HUDEP-2 (cell line): ENCODE measurements around the gene ZSWIM1.

Experiments
- DNase-seq, 76 experiments: peaks; one replicate each; lab custom pipeline; 2025; ENCODE audit not compliant: unreplicated experiment in 76 of 76; lab: John Stamatoyannopoulos, UW

Gene ZSWIM1

DNA sequence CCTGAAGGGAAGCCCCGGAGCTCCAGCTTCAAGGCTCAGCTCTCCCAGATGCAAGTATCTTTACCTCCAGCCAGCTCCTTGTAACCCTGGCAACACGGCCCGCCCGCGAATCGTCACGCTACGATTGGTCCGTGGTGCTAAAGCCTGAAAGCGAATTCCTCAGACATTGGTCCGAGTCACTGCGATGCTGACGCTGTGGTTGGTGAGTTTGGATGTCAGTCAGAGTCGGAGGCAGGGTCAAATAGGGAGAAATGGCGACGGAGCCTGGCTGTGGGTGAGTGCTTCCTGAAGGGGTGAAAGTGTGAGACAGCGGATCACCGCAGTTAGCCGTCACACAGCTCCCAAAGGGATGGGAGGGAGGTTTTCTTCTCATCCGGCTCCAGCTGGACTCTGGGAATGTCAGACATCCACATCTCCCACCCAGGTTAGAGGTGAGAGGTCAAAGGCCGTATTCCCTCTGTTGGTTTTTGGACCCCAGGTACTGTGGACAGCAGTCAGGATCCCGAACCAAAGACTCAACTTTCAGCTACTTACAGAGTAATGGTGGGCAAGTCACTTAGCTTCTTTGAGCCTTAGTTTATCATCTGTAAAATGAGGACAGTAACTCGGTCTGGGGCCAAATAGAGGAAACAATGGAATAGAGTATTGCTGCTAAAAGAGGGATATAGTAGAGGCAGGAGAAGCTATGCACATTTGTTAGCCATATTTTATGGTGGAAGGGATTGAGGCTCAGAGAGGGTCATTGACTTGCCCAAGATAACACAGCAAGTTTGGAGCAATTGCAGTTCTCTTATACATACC lies at the start of gene ZSWIM1:
Gene ZSWIM1, plus strand, starts transcription at position 240 of the 801 bp plus-strand sequence. CDS start 1,366 bp downstream, outside the sequence.
- peak; percentile 41 to 100 (median 97) for DNase-seq

DNA sequence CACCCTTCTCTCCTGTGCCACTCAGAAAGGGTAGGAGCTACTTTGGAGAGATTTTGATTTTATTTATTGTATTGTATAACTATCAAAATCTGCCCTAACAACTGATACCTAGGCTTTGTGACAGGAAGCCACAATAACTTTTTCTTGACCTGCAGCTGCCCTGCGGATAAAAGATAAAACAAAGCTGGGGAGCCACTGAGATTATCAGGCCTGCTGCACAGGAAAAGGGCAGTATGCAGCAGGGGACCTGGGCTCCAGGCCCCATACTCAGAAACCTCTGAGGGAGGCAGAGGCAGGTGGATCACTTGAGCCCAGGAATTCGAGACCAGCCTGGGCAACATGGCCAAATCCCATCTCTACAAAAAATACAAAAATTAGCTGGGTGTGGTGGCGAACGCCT lies 48.4 kb upstream of the ZSWIM1 start:
- no peak for DNase-seq

DNA sequence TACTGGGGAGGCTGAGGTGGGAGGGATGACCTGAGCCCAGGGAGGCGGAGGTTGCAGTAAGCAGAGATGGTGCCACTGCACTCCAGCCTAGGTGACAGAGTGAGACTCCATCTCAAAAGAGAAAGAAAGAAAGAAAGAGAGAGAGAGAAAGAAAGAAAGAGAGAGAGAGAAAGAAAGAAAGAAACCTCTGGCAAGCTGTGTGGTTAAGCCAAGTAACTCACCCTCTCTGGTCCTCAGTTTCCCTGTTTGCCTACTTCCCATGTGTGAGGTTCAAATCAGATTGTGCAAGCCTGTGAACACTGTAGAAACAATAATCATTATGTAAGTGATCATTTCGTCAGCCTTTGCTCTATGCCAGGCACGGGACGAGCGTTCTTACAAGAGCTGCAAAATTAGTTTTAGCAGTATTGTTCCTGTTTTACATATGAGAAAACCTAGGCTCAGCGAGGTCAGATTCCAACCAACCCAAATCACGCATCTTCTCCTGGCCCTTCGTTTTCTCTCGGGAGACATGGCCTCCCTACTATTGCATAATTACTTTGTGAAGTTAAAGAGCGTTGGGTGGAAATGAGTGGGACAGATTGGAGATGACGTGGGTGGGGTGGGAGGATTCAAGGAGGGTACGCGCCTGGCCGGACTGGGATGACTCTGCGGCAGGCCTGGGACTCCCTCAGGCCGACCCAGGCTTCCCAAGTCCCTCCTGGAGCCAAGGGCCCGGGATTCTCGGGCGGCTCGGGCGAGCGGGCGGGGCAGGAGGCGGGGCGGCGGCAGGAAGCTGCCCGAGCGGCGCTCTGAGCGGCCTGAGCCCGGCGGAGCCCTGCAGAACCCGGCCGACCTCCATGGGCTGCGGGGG lies 47.8 kb upstream of the ZSWIM1 start, which contains the start of gene SNX21:
Gene SNX21, plus strand, starts transcription at position 770 of the 853 bp plus-strand sequence. CDS start 121 bp downstream, outside the sequence.
- DNase-seq, result no peak

DNA sequence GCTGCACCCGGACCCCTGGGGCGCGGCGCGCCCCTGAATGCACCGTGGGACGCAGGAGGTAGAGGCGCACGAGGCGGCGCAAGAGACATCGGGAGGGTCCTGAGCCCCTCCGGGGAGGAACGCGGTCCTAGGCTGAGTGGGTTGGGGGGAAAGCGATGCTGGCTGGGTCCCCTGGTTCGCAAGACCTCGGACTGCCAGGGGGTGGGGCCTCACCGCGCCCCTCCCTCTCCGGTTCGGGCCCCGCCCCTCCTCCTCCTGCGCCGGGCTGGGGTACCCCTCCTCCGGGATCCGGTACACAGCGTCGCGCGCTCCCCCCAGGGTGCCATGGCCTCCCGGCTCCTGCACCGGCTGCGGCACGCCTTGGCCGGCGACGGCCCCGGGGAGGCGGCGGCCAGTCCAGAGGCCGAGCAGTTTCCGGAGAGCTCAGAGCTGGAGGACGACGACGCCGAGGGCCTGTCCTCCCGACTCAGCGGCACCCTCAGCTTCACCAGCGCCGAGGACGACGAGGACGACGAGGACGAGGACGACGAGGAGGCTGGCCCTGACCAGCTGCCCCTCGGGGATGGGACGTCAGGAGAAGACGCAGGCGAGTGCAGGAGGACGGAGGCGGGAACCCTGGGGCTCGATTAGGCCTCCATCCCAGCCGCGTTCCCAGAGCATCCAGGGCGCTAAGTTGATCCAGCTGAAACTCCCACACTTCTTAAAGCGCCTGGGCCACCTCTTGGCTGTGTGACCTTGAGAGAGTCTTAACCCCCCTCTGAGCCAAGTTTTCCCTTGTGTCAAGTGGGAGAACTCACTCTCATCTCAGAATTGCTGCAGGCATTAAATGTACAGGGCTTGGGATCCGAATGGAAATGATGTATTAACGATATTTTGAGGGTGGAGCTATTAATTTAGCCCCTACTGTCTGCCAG lies 46.9 kb upstream of the ZSWIM1 start:
- no peak for DNase-seq

DNA sequence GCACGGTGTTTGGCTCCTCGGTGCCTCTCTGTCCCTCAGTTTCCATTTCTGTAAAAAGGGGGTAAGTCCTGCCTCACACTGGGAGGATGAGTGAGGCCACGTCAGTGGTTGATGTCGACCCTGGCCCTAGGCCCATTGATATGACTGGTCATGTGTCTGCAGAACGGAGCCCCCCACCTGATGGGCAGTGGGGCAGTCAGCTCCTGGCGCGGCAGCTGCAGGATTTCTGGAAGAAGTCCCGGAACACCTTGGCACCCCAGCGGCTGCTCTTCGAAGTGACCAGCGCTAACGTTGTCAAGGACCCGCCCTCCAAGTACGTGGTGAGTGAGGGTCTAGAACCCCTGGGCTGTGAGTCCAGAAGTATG lies 46.2 kb upstream of the ZSWIM1 start:
- DNase-seq, result no peak

DNA sequence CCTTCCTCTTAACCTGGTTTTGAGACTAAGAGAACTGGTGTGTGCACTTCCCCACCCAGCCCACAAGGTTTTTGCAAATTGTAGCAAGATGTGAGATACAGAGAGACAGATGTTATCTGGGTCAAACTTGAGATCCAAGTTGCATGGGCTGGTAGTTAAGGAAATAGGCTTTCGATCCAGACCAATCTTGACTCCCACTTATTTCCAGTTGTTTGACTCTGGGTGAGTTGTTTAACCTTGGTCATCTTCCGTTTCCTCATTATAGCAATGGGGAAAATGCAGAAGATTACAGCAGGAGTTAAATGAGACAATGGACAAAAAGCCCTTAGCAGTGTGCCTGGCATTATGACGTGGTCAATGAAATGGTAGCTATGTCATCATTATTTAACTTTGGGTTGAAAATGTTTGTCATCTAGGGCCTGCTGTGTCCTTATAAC lies 45.7 kb upstream of the ZSWIM1 start:
- DNase-seq, result peak in 1 of 76 experiments; percentile 15

DNA sequence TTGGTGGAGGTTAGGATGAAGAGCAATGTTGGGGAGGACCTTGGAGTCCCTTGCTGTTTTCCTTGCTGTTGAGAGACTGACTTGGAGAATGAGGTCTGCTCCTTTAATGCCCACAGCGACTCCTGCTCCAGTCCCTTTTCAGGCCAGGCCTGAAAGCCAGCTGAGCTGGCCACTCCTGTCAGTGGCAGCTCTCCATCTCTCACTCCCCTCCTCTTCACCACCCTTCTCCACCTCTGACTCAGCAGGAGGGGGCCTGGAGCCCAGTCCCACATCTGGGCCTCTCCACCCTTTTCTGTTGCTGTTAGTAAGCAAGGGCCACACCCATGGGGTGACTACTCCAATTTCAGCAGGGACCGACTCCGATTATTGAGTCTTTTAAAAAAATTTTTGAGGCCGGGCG lies 45.2 kb upstream of the ZSWIM1 start:
- peak in 70 of 76 experiments; percentile 8 to 81 (median 48) for DNase-seq

DNA sequence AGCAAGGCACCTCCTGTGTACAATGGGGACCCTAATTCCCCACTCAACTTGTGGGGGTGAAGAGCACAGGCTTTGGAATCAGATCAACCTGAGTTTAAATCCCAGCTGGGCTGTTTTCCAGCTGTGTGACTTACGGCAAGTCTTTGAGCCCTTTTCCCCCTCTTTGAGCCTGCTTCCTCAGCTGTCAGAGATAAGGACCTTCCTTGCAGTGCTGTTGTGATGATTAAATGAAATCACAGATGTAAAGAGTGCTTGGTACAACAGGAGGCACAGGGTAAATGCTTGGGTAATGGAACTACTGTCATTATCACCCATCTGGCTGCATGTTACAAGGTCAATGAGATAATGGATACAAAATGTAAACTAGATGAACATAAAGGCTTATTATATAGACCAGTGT lies 44.2 kb upstream of the ZSWIM1 start:
- DNase-seq, result peak in 52 of 76 experiments; percentile 10 to 79 (median 42)

DNA sequence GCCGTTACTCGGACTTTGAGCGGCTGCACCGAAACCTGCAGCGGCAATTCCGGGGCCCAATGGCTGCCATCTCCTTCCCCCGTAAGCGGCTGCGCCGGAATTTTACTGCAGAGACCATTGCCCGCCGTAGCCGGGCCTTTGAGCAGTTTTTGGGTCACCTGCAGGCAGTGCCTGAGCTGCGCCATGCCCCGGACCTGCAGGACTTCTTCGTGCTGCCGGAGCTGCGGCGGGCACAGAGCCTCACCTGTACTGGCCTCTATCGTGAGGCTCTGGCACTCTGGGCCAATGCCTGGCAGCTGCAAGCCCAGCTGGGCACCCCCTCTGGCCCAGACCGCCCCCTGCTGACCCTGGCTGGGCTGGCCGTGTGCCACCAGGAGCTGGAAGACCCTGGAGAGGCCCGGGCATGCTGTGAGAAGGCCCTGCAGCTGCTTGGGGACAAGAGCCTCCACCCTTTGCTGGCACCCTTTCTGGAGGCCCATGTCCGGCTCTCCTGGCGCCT lies 40.3 kb upstream of the ZSWIM1 start:
- DNase-seq, result no peak

DNA sequence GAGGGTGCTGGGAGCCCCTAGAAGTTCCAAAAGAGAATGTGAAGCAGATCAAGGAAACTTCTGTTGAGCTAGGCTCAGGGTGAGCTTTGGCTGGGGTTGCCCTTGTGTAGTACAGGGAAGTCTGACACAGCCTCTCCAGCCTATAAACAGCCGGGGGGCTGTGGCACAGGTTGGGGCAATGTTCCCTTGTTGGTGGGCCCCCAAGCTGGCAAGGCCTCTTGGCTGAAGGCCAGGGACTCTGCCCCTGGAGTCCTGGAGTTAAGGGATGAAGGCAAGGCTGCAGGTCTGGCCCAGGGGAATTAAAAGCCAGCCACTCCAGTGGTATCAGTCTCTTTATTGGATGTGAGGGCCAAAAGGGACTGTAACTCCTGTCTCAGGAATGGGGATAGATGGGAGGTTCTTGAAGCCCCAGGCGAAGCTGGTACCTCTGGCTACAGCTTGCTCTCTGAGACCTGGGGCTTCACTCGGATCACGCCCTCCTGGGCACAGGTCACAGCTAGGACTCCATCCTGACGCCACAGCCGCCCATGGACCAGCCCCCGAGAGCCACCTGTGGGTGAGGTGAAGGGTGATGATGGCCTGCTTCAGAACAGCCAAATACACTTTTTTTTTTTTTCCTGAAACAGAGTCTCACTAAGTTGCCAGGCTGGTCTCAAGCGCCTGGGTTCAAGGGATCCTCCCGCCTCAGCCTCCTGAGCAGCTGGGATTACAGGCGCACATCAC lies 39.5 kb upstream of the ZSWIM1 start:
- no peak for DNase-seq

DNA sequence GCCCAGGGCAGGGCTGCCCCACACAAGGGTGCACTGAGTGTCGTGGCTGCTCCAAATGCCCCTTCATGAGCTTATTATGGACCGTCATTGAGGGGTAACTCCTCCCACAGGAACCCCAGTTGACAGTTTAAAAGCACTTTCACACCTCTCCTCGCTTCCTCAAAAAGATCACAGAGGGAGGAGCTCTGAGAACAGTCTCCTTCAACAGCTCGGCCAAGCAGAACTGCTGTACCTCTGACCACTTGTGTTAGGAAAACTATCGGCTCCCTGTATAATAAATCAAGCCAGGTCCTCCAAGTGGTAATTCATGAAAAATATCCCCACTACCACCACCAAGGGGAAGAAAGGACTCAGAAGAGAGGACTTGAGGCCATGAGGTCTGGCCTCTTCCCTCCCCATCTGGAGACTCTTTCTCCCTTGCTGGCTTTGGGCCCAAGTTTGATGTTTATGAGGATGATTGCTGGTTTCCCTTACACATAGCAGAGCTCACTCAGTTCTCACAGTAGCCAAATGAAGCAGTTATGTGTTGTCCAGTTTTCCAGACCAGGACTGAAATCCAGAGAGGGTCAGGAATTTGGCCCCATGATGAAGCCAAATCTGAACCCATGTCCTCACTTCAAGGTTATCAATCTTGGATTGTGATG lies 38.7 kb upstream of the ZSWIM1 start:
- no peak for DNase-seq

DNA sequence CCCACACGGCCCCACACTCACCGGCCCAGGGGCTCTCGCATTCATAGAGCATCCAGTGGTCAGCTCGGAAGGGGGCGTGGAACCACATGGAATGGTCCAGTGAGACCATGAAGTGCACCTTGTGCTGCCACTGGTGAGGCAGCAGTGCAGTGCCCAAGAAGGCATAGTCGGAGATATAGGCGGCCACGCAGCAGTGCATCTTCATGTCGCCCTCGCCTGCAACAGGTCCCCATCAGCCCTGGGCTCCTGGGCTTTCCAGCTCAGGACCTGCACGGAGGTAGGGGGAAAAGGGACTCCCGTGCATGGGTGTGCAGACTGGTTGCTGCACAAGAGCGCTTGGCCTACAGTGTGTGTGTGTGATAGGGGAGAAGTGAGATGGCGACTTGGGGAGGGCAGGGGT lies 37.5 kb upstream of the ZSWIM1 start:
- DNase-seq, result no peak

DNA sequence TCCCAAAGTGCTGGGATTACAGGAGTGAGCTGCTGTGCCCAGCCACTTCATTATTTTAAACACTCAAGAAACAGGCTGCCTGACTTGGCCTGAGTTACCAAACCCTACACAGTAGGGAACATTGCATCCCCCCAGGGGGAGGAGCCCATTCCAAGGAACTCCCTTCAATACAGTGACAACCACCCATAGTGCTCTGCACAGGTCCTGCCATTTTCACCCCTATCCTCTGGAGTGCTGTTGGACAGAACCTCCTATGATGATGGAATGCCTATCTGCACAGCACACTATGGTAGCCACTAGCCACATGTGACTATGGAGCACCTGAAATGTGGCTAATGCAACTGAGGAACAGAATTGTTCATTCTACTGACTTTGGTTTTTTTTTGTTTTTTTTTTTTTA lies 35.6 kb upstream of the ZSWIM1 start:
- DNase-seq, result no peak

DNA sequence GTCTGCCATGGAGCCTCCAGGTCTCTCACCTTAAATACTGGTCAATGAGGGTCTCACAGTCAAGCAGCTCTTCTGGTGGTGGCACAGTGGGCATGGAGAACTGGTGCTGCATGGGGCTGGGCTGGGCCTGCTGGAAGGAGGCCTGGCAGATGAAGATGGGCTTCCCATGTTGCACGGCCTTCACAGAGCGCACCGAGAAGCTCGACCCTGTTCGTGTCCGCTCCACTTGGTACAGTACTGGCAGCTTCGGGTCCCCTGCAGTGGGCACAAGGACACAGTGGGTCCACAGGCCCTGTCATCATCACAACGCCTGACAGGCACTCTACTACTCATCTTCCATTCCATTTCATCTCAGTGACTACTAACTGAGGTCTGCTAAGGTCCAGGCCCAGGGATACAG lies 32.6 kb upstream of the ZSWIM1 start:
- DNase-seq, result no peak

DNA sequence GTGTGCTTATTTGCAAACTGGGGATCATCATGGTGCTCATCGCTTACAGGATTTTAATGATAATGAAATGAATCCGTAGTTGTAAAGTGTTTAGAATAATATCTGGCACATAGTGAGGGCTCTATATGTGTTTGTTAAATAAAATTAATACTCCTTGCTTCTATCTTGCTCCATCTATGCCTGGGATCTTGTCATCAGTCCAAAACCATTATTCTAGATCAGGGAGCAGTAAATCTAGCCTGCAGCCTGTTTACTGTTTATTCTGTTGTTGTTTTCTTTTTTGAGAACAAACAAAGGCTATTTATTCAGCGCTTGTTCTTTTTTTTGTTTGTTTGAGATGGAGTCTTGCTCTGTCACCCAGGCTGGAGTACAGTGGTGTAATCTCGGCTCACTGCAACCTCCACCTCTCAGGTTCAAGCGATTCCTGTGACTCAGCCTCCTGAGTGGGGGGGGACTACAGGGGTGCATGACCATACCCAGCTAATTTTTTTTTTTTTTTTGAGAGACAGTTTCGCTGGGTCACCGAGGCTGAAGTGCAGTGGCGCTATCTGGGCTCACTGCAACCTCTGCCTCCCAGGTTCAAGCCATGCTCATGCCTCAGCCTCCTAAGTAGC lies 32.0 kb upstream of the ZSWIM1 start:
- DNase-seq, result no peak

DNA sequence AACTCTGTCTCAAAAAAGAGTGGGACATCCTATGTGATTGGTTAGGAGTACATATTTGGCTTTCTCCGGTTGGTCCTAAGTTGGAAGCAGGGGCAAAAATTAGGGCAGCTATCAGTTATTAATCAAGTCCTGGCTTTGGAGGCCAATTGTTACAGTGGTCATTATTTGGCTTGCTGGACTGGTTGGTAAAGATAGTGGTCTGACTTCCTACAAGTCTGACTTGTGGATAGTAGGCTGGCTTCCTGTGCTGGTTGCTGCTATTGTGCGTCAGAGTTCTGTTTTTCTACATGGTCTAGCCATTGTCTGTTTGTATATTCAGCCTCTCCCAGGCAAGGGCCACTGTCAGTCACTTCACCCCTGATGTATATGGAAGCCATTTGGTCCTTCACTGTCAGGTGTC lies 30.8 kb upstream of the ZSWIM1 start:
- DNase-seq, result no peak

DNA sequence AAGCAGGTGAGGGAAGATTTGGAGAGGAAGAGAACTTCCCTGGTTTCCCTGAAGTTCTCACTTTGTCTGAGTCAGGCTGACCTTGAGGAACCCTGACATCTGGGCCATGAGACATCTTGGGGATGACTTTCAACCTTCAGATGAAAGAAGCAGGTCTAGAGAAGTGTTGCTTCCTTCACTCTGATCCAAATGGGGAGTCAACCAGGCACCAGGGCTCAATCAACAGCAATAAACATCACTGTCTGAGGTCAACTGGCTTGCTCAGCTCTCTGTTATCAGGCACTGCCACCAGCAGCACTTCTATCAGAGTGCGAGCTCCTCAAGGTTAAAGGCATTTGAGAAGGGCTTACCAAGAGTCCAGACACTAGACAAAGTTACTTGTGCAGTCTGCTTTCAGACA lies 30.1 kb upstream of the ZSWIM1 start:
- DNase-seq, result peak in 69 of 76 experiments; percentile 7 to 78 (median 49)

DNA sequence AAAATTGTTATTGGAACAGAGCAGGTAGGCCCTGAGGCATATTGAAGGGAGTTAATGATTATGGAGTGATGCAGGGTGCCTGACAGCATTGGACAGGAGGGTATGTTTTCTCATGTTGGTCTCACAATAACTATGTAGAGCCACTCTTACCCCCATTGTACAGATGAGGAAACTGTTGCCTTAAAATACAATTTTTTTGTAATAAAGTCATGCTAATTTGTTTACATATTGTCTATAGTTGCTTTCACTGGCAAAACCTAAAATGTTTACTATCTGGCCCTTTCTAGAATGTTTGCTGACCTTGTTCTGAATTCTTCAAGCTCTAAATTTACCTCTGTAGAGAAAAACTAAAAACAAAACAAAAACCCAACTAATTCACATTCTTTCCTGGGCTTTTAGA lies 29.5 kb upstream of the ZSWIM1 start:
- DNase-seq, result no peak

DNA sequence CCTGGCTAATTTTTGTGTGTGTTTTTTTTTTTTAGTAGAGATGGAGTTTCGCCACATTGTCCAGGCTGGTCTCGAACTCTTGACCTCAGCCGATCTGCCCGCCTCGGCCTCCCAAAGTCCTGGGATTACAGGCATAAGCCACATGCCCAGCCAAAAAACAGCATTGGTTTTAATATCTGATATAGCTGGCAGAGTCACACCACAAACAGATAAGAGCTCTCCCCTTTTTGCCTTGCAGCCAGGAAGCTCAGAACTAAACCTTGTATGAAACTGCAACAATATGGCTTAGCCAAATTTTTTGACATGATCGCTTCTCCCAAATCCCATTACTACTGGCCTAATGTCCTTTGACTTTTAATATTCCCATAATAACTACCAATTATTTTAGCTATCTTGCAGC lies 28.7 kb upstream of the ZSWIM1 start:
- DNase-seq, result peak in 18 of 76 experiments; percentile 7 to 42 (median 26)
